Measurements from ENCODE around the gene FYN.

Gene FYN

DNA sequence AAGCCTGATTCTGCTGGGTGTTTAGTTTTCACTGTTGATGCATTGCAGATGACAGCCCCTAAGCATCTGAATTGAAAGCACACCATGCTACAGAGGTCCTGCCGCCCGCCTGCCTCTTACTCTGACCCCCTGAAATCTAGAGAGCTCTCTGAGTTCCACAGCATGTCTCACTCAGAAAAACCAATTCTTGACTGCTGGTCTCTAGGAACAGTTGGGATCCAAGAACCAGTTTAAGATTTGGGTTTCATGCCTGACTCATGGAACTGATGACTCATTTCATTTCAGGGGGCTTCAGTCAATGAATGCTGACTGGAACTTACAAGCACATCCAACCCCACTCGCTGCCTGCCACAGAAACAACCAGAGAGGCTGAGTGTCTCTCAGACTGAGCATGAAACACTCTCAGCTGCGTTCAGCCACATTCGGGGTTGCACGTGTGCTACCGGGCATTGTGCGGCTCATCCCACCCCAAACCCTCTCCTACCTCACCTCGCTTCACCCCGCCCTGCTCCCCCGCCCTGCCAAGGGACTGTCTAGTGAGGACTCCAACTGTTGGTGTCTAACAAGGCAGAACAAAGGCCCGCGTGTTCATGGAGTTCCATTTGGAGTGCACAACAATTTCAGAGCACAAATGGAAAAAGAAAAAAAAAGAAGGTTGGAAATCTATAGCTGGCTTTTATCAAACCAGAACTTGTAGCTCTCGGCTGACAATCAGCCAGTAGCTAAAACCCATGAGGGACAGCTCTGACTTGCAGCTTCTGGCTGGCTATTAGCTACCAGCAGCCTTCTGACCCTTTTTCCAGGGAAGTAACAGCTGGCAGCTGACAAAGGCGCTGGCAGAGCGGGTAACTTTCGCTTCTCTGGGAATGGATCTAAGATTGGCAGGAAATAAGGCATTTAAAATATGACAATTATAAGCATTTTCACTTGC is 247.5 kb downstream of the FYN start:
- peak; percentile 76 for DNase-seq (ENCODE audit: low read depth)

GRCh38 chr6:111625099-111625416 is 248.2 kb downstream of the FYN start:
- no peak for DNase-seq (ENCODE audit: low read depth)

GRCh38 chr6:111624401-111625098 is 248.7 kb downstream of the FYN start:
- DNase-seq (ENCODE audit: low read depth) = no peak

DNA sequence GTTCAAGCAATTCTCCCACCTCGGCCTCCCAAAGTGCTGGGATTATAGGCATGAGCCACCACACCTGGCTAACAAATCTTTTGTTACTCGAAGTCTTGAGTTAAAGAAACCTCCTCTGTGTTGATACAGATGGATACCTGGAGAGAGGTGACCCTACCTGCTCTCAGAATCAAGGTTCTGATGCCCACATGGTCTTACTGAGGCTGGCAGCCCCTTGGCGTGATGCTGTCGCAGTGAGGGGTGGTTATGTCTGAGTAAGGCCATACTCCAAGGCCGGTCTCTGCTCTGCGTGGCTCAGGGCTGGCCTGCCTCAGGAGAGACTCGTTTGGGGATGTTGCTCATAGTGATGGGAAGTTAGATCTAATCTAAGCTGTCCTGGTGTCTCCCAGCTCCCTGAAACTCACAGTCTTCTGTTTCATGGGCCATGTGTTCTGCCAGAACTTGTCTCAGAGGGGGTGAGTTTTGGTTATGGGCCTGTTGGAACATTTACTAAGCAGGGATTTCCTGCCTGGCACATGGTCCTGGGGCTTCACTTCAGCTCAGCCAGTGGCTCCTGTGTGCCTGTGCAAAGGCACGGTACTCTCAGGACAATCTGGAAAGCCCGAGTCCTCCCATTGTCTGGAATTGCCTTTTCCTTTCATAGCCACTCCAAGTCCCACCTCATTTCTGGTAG is 250.1 kb downstream of the FYN start:
- no peak for DNase-seq (ENCODE audit: low read depth)

- no peak for DNase-seq (ENCODE audit: low read depth)
Measured at GRCh38 chr6:111620169-111620568, 253.1 kb downstream of the FYN start.

- no peak for DNase-seq (ENCODE audit: low read depth)
Measured at GRCh38 chr6:111618407-111618806, 254.8 kb downstream of the FYN start.

DNA sequence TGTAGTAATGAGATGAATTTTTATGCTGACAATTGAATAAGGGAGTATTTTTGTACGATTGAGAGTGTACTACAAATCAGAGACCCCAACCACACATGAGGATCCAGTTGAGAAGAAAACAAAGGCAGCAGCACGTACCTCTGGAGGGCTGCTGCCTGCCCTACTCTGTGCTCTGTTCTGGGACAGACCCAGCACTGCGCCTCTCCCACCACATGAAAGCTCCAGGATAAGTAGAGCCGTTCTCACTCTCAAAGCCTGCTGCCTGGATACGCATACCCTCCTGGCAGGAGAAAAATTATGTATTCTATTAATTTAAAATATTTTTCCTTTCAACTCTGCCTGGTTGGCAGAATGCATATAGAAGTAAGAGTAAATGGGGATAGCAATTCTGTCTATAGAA is 256.1 kb downstream of the FYN start:
- DNase-seq (ENCODE audit: low read depth) = no peak

DNA sequence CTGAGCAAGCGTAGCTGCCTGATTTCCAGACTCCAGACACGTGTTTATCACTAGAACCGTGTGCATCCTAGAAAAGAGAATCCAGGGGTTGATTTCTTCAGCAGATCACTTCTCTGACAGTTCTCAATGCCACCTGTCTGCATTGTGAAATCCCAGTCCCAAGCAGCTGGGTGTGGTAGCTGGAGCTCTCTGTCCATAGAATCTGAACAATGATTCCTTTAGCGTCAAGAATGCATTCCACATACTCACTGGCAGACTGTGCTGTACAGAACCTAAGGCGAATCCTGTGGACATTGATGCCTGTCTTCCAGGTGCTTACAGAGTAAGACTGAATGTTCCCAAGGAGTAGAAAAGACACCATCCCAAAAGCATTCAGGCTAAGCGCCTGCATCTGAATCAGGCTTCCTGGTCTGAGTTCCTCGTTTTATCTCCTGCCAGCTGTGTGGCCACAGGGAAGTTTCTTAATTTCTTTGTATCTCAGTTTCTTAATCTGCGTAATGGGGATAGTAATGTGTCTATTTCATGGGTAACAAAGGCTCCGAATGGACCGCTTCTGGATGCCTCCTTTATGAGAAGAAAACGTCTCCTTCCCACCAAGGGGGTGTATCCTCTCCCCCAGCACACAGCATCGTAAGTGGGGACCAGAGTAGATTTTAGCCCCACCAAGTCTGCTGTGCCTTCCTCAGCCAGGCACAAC is 257.2 kb downstream of the FYN start:
- DNase-seq (ENCODE audit: low read depth) = no peak

GRCh38 chr6:111614833-111615582 is 258.2 kb downstream of the FYN start:
- no peak for DNase-seq (ENCODE audit: low read depth)

- DNase-seq (ENCODE audit: low read depth) = no peak
Measured at GRCh38 chr6:111612379-111612778, 260.9 kb downstream of the FYN start.

DNA sequence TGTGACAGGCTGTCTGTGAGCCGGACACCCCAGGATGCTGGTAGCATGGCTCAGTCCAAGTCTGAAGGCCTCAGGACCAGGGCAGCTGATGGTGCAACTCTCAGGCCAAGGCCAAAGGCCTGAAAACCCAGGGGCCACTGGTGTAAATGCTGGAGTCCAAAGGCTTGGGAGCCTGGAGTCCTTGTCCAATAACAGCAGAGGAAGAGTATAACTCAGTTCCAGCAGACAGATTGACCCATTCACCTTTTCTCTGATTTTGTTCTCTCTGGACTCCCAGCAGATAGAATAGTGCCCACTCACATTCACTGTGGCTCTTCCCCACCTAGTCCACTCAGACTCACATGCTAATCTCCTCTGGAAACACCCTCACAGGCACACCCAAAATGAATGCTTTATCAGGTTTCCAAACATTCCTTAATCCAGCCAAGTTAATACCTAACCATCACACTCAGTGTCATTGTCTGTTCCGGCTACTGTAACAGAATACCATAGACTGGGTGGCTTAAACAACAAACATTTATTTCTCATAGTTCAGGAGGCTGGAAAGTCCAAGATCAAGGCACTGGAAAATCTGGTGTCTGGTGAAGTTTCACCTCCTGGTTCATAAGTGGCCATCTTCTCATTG is 262.6 kb downstream of the FYN start:
- no peak for DNase-seq (ENCODE audit: low read depth)
